PC-3 (cell line): ENCODE data around the gene CALB2. TPM values are rescaled to one million over a fixed set of nuclear protein-coding genes. Genes with fewer than 3 reads are reported as not detected.

Experiments
- ATAC-seq: fragments of 200-7000 bp; cut with Tn5 transposase; 2 replicates; pipeline ENCODE4 v1.9.1; 2020; ENCODE audit warnings: mild to moderate bottlenecking, moderate library complexity
- BruUV-seq: library from RNA; stranded (reverse); fragments of 400-500 nt; replicated peaks from 2 replicates; lab custom pipeline; 2021; lab: Mats Ljungman, UMichigan
- CTCF ChIA-PET: fragments of 300-600 bp; sonication (Branson Sonifier 250); formaldehyde crosslinking; loops from one replicate; lab custom pipeline; 2022; ENCODE audit warnings: antibody characterized with exemption; lab: Charles Lee
- POLR2A ChIA-PET: fragments of 300-600 bp; sonication (Branson Sonifier 250); formaldehyde crosslinking; loops from one replicate; lab custom pipeline; 2022; ENCODE audit warnings: antibody characterized with exemption; ENCODE audit not compliant: unreplicated experiment; lab: Charles Lee
- DNase-seq: peaks from one replicate; pipeline ENCODE4 v3.0.0-alpha.2; 2015
- H2AFZ ChIP-seq: fragments of 300-600 bp; sonication (generic); 2 replicates; pipeline ENCODE4 v1.6.0; 2016; ENCODE audit warnings: antibody characterized with exemption, low read length
- H3F3A ChIP-seq: fragments of 300-600 bp; sonication (generic); one replicate; pipeline ENCODE4 v1.6.0; 2017; ENCODE audit warnings: antibody characterized with exemption, low read length, control low read depth, mild to moderate bottlenecking; ENCODE audit not compliant: unreplicated experiment
- H3K27ac ChIP-seq: fragments of 300-600 bp; sonication (generic); 2 replicates; pipeline ENCODE4 v1.5.1; 2016; ENCODE audit warnings: mild to moderate bottlenecking, low read length
- H3K27me3 ChIP-seq: fragments of 300-600 bp; sonication (generic); 2 replicates; pipeline ENCODE4 v1.6.1; 2016; ENCODE audit warnings: low read length, mixed read lengths
- H3K36me3 ChIP-seq: fragments of 300-600 bp; sonication (generic); 2 replicates; pipeline ENCODE4 v1.6.1; 2016; ENCODE audit warnings: low read depth, mixed run types, low read length, mixed read lengths
- H3K4me1 ChIP-seq: fragments of 300-600 bp; sonication (generic); 2 replicates; pipeline ENCODE4 v1.5.1; 2016; ENCODE audit warnings: low read length; ENCODE audit not compliant: insufficient read depth
- H3K4me2 ChIP-seq: fragments of 300-600 bp; sonication (generic); 2 replicates; pipeline ENCODE4 v1.6.0; 2016; ENCODE audit warnings: low read length
- H3K4me3 ChIP-seq: fragments of 300-600 bp; sonication (generic); 2 replicates; pipeline ENCODE4 v1.5.1; 2016; ENCODE audit warnings: mild to moderate bottlenecking, low read length, mixed read lengths
- H3K79me2 ChIP-seq: fragments of 300-600 bp; sonication (generic); 2 replicates; pipeline ENCODE4 v1.6.1; 2017; ENCODE audit warnings: low read length, mixed read lengths
- H3K9ac ChIP-seq: fragments of 300-600 bp; sonication (generic); 2 replicates; pipeline ENCODE4 v1.6.0; 2016; ENCODE audit warnings: mild to moderate bottlenecking, low read length
- H3K9me2 ChIP-seq: fragments of 300-600 bp; sonication (generic); replicated peaks from 2 replicates; pipeline ENCODE4 v1.6.1; 2016; ENCODE audit warnings: mixed run types, low read length, mixed read lengths
- H3K9me3 ChIP-seq: fragments of 300-600 bp; sonication (generic); 2 replicates; pipeline ENCODE4 v1.6.1; 2016; ENCODE audit warnings: low read length, mixed read lengths
- H4K20me1 ChIP-seq: fragments of 300-600 bp; sonication (generic); 2 replicates; pipeline ENCODE4 v1.6.1; 2016; ENCODE audit warnings: low read length, mixed read lengths
- EZH2 ChIP-seq: fragments of 300-600 bp; sonication (generic); IDR thresholded peaks from one replicate; pipeline ENCODE4 v1.6.1; 2017; ENCODE audit warnings: antibody characterized with exemption, mild to moderate bottlenecking, low read length; ENCODE audit not compliant: unreplicated experiment
- EZH2phosphoT487 ChIP-seq: fragments of 300-600 bp; sonication (generic); IDR thresholded peaks from 2 replicates; pipeline ENCODE4 v1.6.1; 2018; ENCODE audit warnings: mild to moderate bottlenecking, antibody characterized with exemption, low read length, borderline replicate concordance
- intact Hi-C: fragments of 100-400 bp; cut with micrococcal nuclease; formaldehyde crosslinking; loops from 2 replicates; pipeline ENCODE4 v1.9.0; 2023
- total RNA-seq: library from RNA; depleted of rRNA; stranded (reverse); fragments of >200 nt; gene quantifications from 2 replicates; pipeline ENCODE4 v1.2.3, GENCODE V29; 2014
- TF ChIP-seq, protein P1 (sequence below): fragments of 300-600 bp; sonication (generic); conservative IDR thresholded peaks from 2 replicates; pipeline ENCODE4 v1.5.1; 2017; ENCODE audit warnings: antibody characterized with exemption, low read depth, mild to moderate bottlenecking, low read length

The CALB2 gene
- total RNA-seq, 1 experiment from 2014 or later = 0.47 TPM

DNA sequence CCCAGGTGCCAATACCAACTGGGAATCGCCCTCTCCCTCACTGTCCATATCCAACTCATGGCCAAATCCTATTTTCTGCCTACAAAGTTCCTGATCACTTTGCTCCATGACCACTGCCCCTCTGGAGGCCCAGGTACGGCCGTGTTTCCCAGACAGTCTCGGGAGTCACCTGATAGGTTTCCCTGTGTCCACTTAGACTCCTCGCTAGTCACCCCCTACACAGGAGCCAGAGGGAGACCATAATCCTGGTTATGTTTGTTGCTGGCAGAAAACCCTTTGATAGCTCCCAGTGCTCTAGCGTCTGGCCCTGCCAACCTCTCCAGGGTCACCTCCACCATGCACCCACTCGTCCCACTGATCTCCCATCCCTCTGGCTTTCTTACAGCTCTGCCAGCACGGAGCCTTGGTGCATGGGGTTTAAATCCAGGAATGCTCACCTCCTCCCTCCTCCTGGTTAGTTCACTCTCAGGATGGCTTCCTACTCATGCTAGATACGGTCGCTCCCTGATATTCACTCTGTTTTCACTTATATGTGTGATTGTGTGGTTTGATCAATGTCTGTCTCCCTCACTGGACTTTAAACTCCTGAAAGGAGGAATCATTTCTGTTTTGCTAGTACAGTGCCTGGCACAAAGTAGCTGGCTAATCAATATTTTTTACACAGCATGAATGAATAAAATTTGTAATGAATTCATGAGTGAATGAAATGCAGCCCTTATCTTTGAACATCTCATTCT lies 7.5 kb upstream of the CALB2 start:
- no peaks in the 10 kb centered on the region for H3F3A ChIP-seq
- no TSS peak for BruUV-seq
- no peaks in the 10 kb centered on the region for H3K9me2 ChIP-seq
- no peak overlapping the region for H3K4me3 ChIP-seq
- peaks cover 8% of the 10 kb centered on the region; the same call in 1 of the 2 replicates for H3K4me1 ChIP-seq
- H3K27me3 ChIP-seq = no peaks in the 10 kb centered on the region
- no peak overlapping the region for H3K9ac ChIP-seq
- H3K36me3 ChIP-seq = no peaks in the 10 kb centered on the region
- no peaks in the 10 kb centered on the region for H3K79me2 ChIP-seq
- TF ChIP-seq EZH2phosphoT487 = no peak
- no peak for TF ChIP-seq EZH2
- TF ChIP-seq, protein P1, sequence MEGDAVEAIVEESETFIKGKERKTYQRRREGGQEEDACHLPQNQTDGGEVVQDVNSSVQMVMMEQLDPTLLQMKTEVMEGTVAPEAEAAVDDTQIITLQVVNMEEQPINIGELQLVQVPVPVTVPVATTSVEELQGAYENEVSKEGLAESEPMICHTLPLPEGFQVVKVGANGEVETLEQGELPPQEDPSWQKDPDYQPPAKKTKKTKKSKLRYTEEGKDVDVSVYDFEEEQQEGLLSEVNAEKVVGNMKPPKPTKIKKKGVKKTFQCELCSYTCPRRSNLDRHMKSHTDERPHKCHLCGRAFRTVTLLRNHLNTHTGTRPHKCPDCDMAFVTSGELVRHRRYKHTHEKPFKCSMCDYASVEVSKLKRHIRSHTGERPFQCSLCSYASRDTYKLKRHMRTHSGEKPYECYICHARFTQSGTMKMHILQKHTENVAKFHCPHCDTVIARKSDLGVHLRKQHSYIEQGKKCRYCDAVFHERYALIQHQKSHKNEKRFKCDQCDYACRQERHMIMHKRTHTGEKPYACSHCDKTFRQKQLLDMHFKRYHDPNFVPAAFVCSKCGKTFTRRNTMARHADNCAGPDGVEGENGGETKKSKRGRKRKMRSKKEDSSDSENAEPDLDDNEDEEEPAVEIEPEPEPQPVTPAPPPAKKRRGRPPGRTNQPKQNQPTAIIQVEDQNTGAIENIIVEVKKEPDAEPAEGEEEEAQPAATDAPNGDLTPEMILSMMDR = no peak
- H3K9me3 ChIP-seq = no peaks in the 10 kb centered on the region
- ChIA-PET POLR2A (no interaction called here), CTCF (no interaction called here)
- no peaks in the 10 kb centered on the region for H4K20me1 ChIP-seq
- DNase-seq (no peak), ATAC-seq (no peak)
- no peak overlapping the region for H3K4me2 ChIP-seq
- no peak overlapping the region for H3K27ac ChIP-seq
- H2AFZ ChIP-seq = no peak overlapping the region
- intact Hi-C loops = no loop called here

DNA sequence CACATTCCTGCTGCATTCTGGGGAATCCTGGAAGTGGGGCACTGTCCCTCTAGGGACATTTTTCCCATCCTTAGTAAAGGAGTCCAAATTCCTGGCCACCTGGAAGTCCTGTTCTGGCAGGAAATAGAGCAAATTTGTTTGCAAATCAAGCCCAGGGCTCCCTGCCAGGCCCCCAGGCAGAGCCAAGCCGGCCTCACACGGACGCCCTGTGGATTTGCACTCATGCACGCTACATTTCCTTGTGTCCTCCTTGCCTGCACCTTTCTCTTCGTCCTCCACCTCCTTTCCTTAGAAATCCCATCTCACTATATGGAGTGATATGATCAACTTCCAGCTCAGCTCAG lies 7.0 kb upstream of the CALB2 start:
- Histone ChIP-seq H4K20me1 (no peaks in the 10 kb centered on the region), H3K27ac (no peak overlapping the region), H3K9me2 (no peaks in the 10 kb centered on the region), H3K36me3 (no peaks in the 10 kb centered on the region), H3K4me3 (no peak overlapping the region), H3K9me3 (no peaks in the 10 kb centered on the region), H3K4me1 (peaks cover 8% of the 10 kb centered on the region; the same call in 1 of the 2 replicates), H3K27me3 (no peaks in the 10 kb centered on the region), H2AFZ (no peak overlapping the region), H3K4me2 (no peak overlapping the region), H3F3A (no peaks in the 10 kb centered on the region), H3K79me2 (no peaks in the 10 kb centered on the region), H3K9ac (no peak overlapping the region)
- BruUV-seq = no TSS peak
- ATAC-seq (no peak; the same call in 1 of the 2 replicates), DNase-seq (peak; percentile 38)
- CTCF ChIA-PET = no interaction called here
- TF ChIP-seq, protein P1 = no peak
- no peak for TF ChIP-seq EZH2phosphoT487
- POLR2A ChIA-PET = no interaction called here
- intact Hi-C loops = no loop called here

DNA sequence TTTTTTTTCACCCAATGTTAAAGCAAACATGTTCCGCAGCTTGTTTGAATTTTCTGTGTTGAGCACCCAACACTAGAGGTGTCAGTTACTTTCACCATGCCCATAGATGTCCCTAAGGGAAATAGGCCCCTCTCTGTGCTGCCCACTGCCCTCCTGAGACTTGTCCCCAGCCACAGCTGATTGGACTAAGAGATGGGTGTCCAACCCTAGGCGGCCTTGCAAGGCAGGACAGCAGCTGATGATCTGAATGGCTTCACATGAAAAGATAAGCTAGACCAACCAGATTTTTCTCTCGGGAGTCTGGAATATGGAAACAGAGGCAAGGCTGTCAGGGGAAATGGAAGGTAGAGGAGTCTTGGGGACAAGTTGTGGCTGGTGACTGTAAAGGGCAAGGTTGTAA lies 6.1 kb upstream of the CALB2 start:
- no TSS peak for BruUV-seq
- no peaks in the 10 kb centered on the region for H3K27me3 ChIP-seq
- intact Hi-C loops = no loop called here

More for the DNA sequence above, 6.1 kb upstream of the CALB2 start:
- Histone ChIP-seq H3K9me2 (no peaks in the 10 kb centered on the region), H2AFZ (no peak overlapping the region), H3K79me2 (no peaks in the 10 kb centered on the region), H3K9ac (no peak overlapping the region), H3K4me3 (no peak overlapping the region), H3K4me2 (no peak overlapping the region), H4K20me1 (no peaks in the 10 kb centered on the region), H3F3A (no peaks in the 10 kb centered on the region), H3K4me1 (peaks cover 8% of the 10 kb centered on the region; the same call in 1 of the 2 replicates), H3K9me3 (no peaks in the 10 kb centered on the region), H3K36me3 (no peaks in the 10 kb centered on the region), H3K27ac (no peak overlapping the region)
- ChIA-PET POLR2A (no interaction called here), CTCF (no interaction called here)
- no peak for ATAC-seq
- TF ChIP-seq, protein P1 = no peak
- TF ChIP-seq EZH2phosphoT487 = no peak
- no peak for TF ChIP-seq EZH2
- DNase-seq = no peak
